Erythroblast (primary cell): ENCODE measurements around the gene NRXN3.

Experiments used
- GATA1 ChIP-seq: IDR thresholded peaks from 2 replicates; pipeline ENCODE4 v1.6.1; 2011; ENCODE audit warnings: low read depth, mild to moderate bottlenecking, control low read depth, low read length, moderate library complexity
- POLR2A ChIP-seq: IDR thresholded peaks from 2 replicates; pipeline ENCODE4 v1.6.1; 2011; ENCODE audit warnings: mild to moderate bottlenecking, low read length

DNA sequence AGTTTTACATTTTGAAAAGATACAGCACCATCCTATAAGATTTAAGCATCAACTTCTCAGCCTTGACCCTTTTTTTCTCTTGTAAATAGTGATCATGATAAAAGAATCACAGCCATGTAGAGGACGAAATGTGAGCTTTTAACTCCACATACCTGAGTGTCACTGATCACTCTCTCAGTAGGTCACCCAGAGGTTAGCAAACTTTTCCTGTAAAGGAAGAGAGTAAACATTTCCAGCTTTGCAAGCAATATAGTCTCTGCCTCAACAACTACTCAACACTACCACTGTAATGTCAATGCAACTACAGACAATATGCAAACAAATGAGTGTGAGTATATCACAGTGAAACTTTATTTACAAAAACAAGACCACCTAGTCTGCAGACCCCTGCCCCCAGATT, 1129.0 kb downstream of the NRXN3 start:
- TF ChIP-seq POLR2A (no peak), GATA1 (no peak)
